Erythroblast (primary cell): ENCODE results near the gene MRGPRE.

ENCODE experiments used
- GATA1 ChIP-seq: IDR thresholded peaks from 2 replicates; pipeline ENCODE4 v1.6.1; 2011; ENCODE audit warnings: low read depth, mild to moderate bottlenecking, control low read depth, low read length, moderate library complexity
- POLR2A ChIP-seq: IDR thresholded peaks from 2 replicates; pipeline ENCODE4 v1.6.1; 2011; ENCODE audit warnings: mild to moderate bottlenecking, low read length

DNA sequence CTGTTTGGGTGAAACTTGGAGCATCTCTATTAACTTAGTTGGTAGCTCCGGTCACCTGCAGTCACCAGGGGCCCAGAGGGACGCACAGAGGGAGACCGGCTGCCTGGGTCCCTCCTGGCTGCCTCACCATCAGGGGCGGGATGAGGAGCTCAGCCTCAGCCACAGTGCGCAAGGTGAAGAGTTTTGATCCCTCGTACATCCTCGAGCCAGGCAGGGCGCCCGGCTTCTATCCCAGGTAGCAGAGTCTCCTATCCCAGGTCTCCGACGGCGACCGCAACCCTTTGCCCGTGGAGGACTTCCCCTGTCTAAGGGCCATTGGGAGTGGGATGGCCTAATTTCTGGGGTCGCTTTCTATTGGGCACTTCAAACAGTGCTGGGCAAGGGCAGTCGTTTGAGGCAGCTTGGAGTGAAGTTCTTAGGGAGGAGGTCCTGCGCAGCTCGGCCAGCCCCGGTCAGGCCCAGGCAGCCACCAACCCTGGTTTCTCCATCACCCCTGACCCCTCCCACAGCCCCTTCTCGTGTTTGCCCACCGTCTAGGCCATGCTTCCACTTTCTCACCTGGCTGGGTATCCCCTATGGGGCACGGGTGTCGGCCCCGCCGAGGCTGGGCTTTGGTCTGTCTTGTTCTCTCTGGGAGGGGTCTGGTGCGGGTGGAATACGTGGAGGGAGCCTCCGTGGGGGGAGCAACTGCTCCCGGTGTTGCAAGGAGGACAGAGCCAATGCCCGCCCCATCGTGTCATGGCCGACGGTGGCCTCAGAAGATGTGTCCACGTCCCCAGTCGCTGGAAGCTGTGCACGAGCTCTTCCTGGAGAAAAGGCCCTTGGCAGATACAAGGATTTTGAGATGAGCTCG lies 10.0 kb downstream of the MRGPRE start:
- no peak for TF ChIP-seq POLR2A
- no peak for TF ChIP-seq GATA1
